SHP77 (cell line): ENCODE measurements around the gene KLHL22.
"Not testable (repeated sequence)": the region's sequence is repeated elsewhere in the genome, so short reads cannot be mapped to it uniquely, and the experiment has no call there.

Source experiments
- DNase-seq, 2 experiments: peaks; one replicate each; lab custom pipeline; 2025; lab: John Stamatoyannopoulos, UW

KLHL22 gene

GRCh38 chr22:20503816-20504215 lies 8.2 kb upstream of the KLHL22 start:
- DNase-seq: no peak

- DNase-seq: peak in 1 of 2 experiments; percentile 33
Measured at GRCh38 chr22:20499769-20500168, 4.2 kb upstream of the KLHL22 start.

GRCh38 chr22:20498913-20499312 lies 3.3 kb upstream of the KLHL22 start:
- DNase-seq: no peak

GRCh38 chr22:20497426-20497825 lies 1.8 kb upstream of the KLHL22 start:
- DNase-seq: no peak

- peak; percentile 82 to 84 for DNase-seq
Measured at GRCh38 chr22:20495861-20496681, 476 bp upstream of the KLHL22 start.

GRCh38 chr22:20491346-20491745 lies 4.2 kb downstream of the KLHL22 start:
- DNase-seq: no peak

- no peak for DNase-seq
Measured at GRCh38 chr22:20490941-20491307, 4.7 kb downstream of the KLHL22 start.

- DNase-seq: no peak
Measured at GRCh38 chr22:20490183-20490940, 5.2 kb downstream of the KLHL22 start.

- no peak for DNase-seq
Measured at GRCh38 chr22:20488946-20489345, 6.6 kb downstream of the KLHL22 start.

GRCh38 chr22:20487715-20488114 lies 7.9 kb downstream of the KLHL22 start:
- no peak for DNase-seq

- no peak for DNase-seq
Measured at GRCh38 chr22:20486229-20486628, 9.4 kb downstream of the KLHL22 start.

GRCh38 chr22:20484948-20485683 lies 10.5 kb downstream of the KLHL22 start:
- no peak for DNase-seq

- DNase-seq: no peak
Measured at GRCh38 chr22:20483771-20484170, 11.8 kb downstream of the KLHL22 start.

GRCh38 chr22:20483143-20483506 lies 12.5 kb downstream of the KLHL22 start:
- DNase-seq: not testable (repeated sequence)

- DNase-seq: no peak
Measured at GRCh38 chr22:20479612-20480196, 15.9 kb downstream of the KLHL22 start.

- DNase-seq: not testable (repeated sequence)
Measured at GRCh38 chr22:20478059-20478458, 17.5 kb downstream of the KLHL22 start.

GRCh38 chr22:20475569-20475968 lies 20.0 kb downstream of the KLHL22 start:
- not testable (repeated sequence) for DNase-seq

GRCh38 chr22:20475115-20475436 lies 20.5 kb downstream of the KLHL22 start:
- no peak for DNase-seq

GRCh38 chr22:20472629-20473442 lies 22.8 kb downstream of the KLHL22 start:
- DNase-seq: no peak

- no peak for DNase-seq
Measured at GRCh38 chr22:20471126-20471833, 24.3 kb downstream of the KLHL22 start.

GRCh38 chr22:20470525-20470924 lies 25.1 kb downstream of the KLHL22 start:
- DNase-seq: not testable (repeated sequence)
